HEK293 (cell line): ENCODE measurements around the gene AVL9.
"Not testable (repeated sequence)": the region's sequence is repeated elsewhere in the genome, so short reads cannot be mapped to it uniquely, and the experiment has no call there.

Experiments used
- CTCF ChIA-PET: fragments of 350-600 bp; formaldehyde crosslinking; extraction: SDS; loops from one replicate; lab custom pipeline; 2021; ENCODE audit warnings: antibody characterized with exemption; lab: Yijun Ruan, JAX
- POLR2A ChIA-PET: fragments of 300-600 bp; formaldehyde crosslinking; extraction: SDS; loops from one replicate; lab custom pipeline; 2020; ENCODE audit warnings: antibody characterized with exemption, inconsistent platforms; lab: Yijun Ruan, JAX
- H3K27ac ChIP-seq: fragments of 200-500 bp; sonication (Bioruptor generic); 2 replicates; pipeline ENCODE4 v1.5.1; 2014; ENCODE audit warnings: low read depth, low read length, control low read depth, inconsistent platforms; ENCODE audit errors: extremely low read depth
- H3K36me3 ChIP-seq, 2 experiments: fragments of 200-500 bp in 1 of 2; sonication (Bioruptor generic) in 1 of 2; 1 replicate in 1 of 2; 2 replicates in 1 of 2; pipeline ENCODE4 v1.5.1; 2014 to 2017; ENCODE audit warnings: inconsistent platforms in 2 of 2, low read length in 2 of 2; ENCODE audit not compliant: control insufficient read depth in 2 of 2, insufficient read depth in 1 of 2
- H3K4me1 ChIP-seq: fragments of 200-500 bp; sonication (Bioruptor generic); 2 replicates; pipeline ENCODE4 v1.5.1; 2014; ENCODE audit warnings: mild to moderate bottlenecking, low read length, inconsistent platforms; ENCODE audit not compliant: control insufficient read depth, insufficient read depth
- H3K4me3 ChIP-seq: 2 replicates; pipeline ENCODE4 v1.5.1; 2011; ENCODE audit warnings: low read depth, mild to moderate bottlenecking, control low read depth, low read length, moderate library complexity
- H3K9me3 ChIP-seq: fragments of 200-500 bp; sonication (Bioruptor generic); 2 replicates; pipeline ENCODE4 v1.5.1; 2014; ENCODE audit warnings: low read depth, low read length, inconsistent platforms; ENCODE audit not compliant: control insufficient read depth, insufficient read depth
- AEBP2 ChIP-seq: fragments of 450-650 bp; formaldehyde crosslinking; IDR thresholded peaks from 2 replicates; pipeline ENCODE4 v1.5.1; 2016; ENCODE audit warnings: missing biosample characterization, missing genetic modification characterization, borderline replicate concordance
- ATF2 ChIP-seq: fragments of 450-650 bp; formaldehyde crosslinking; IDR thresholded peaks from 2 replicates; pipeline ENCODE4 v1.5.1; 2016; ENCODE audit warnings: missing biosample characterization, missing genetic modification characterization, low read depth
- GLI4 ChIP-seq: fragments of 450-650 bp; formaldehyde crosslinking; IDR thresholded peaks from 2 replicates; pipeline ENCODE4 v1.5.1; 2016; ENCODE audit warnings: missing biosample characterization, missing genetic modification characterization
- GLIS1 ChIP-seq: fragments of 450-650 bp; formaldehyde crosslinking; IDR thresholded peaks from 2 replicates; pipeline ENCODE4 v1.5.1; 2016; ENCODE audit warnings: missing biosample characterization, missing genetic modification characterization
- PBX3 ChIP-seq: sonication (generic); formaldehyde crosslinking; IDR thresholded peaks from 2 replicates; pipeline ENCODE4 v1.8.1; 2022; ENCODE audit warnings: mild to moderate bottlenecking, moderate library complexity, missing genetic modification reagents
- ZBTB20 ChIP-seq: fragments of 450-650 bp; formaldehyde crosslinking; IDR thresholded peaks from 2 replicates; pipeline ENCODE4 v1.5.1; 2016; ENCODE audit warnings: missing biosample characterization, missing genetic modification characterization
- ZBTB21 ChIP-seq: fragments of 450-650 bp; formaldehyde crosslinking; IDR thresholded peaks from 2 replicates; pipeline ENCODE4 v1.5.1; 2017; ENCODE audit warnings: missing biosample characterization, missing genetic modification characterization
- ZBTB44 ChIP-seq: fragments of 450-650 bp; IDR thresholded peaks from 2 replicates; pipeline ENCODE4 v1.5.1; 2018; ENCODE audit warnings: missing biosample characterization, mild to moderate bottlenecking, missing genetic modification characterization
- ZFP69B ChIP-seq: fragments of 450-650 bp; formaldehyde crosslinking; IDR thresholded peaks from 2 replicates; pipeline ENCODE4 v1.5.1; 2016; ENCODE audit warnings: missing biosample characterization, missing genetic modification characterization
- ZNF121 ChIP-seq: fragments of 450-650 bp; formaldehyde crosslinking; IDR thresholded peaks from 2 replicates; pipeline ENCODE4 v1.5.1; 2016; ENCODE audit warnings: missing biosample characterization, missing genetic modification characterization
- ZNF146 ChIP-seq: fragments of 450-650 bp; formaldehyde crosslinking; IDR thresholded peaks from 2 replicates; pipeline ENCODE4 v1.5.1; 2016; ENCODE audit warnings: missing biosample characterization, missing genetic modification characterization
- ZNF157 ChIP-seq: fragments of 450-650 bp; formaldehyde crosslinking; IDR thresholded peaks from 2 replicates; pipeline ENCODE4 v1.5.1; 2016; ENCODE audit warnings: missing biosample characterization, missing genetic modification characterization
- ZNF169 ChIP-seq: fragments of 450-650 bp; formaldehyde crosslinking; IDR thresholded peaks from 2 replicates; pipeline ENCODE4 v1.5.1; 2016; ENCODE audit warnings: missing biosample characterization, missing genetic modification characterization
- ZNF24 ChIP-seq: fragments of 450-650 bp; formaldehyde crosslinking; IDR thresholded peaks from 2 replicates; pipeline ENCODE4 v1.5.1; 2016; ENCODE audit warnings: missing biosample characterization, missing genetic modification characterization
- ZNF335 ChIP-seq: fragments of 450-650 bp; formaldehyde crosslinking; conservative IDR thresholded peaks from 2 replicates; pipeline ENCODE4 v1.5.1; 2016; ENCODE audit warnings: missing biosample characterization, missing genetic modification characterization
- ZNF548 ChIP-seq: fragments of 450-650 bp; formaldehyde crosslinking; IDR thresholded peaks from 2 replicates; pipeline ENCODE4 v1.5.1; 2016; ENCODE audit warnings: missing biosample characterization, missing genetic modification characterization
- ZNF561 ChIP-seq: fragments of 450-650 bp; IDR thresholded peaks from 2 replicates; pipeline ENCODE4 v1.5.1; 2018; ENCODE audit warnings: missing biosample characterization, missing genetic modification characterization, borderline replicate concordance
- ZNF747 ChIP-seq: fragments of 450-650 bp; formaldehyde crosslinking; IDR thresholded peaks from 2 replicates; pipeline ENCODE4 v1.5.1; 2016; ENCODE audit warnings: missing biosample characterization, missing genetic modification characterization
- ZNF792 ChIP-seq: fragments of 450-650 bp; formaldehyde crosslinking; IDR thresholded peaks from 2 replicates; pipeline ENCODE4 v1.5.1; 2016; ENCODE audit warnings: missing biosample characterization, missing genetic modification characterization
- ZSCAN16 ChIP-seq: fragments of 450-650 bp; formaldehyde crosslinking; IDR thresholded peaks from 2 replicates; pipeline ENCODE4 v1.5.1; 2016; ENCODE audit warnings: missing biosample characterization, missing genetic modification characterization
- ZSCAN5A ChIP-seq: fragments of 450-650 bp; formaldehyde crosslinking; IDR thresholded peaks from 2 replicates; pipeline ENCODE4 v1.5.1; 2016; ENCODE audit warnings: missing biosample characterization, missing genetic modification characterization

The AVL9 gene

GRCh38 chr7:32470004-32470403 is 25.3 kb upstream of the AVL9 start:
- H3K36me3 ChIP-seq, H3K4me1 ChIP-seq, CTCF ChIA-PET, H3K9me3 ChIP-seq, H3K4me3 ChIP-seq, H3K27ac ChIP-seq, POLR2A ChIA-PET: not testable (repeated sequence)
- peak; percentile 62 for TF ChIP-seq ZNF146 (tag by site-specific recombination)

GRCh38 chr7:32470871-32471270 is 24.4 kb upstream of the AVL9 start:
- Histone ChIP-seq H3K9me3 (no peaks in the 10 kb centered on the region), H3K4me1 (no peaks in the 10 kb centered on the region), H3K4me3 (no peak overlapping the region), H3K27ac (no peak overlapping the region), H3K36me3 (no peaks in the 10 kb centered on the region)
- ChIA-PET POLR2A (no interaction called here), CTCF (interaction anchor here (1.4 kb wide), 1 partner anchor 8 kb away, joined by 3 read pairs; no protein-coding TSS in a partner anchor)
- TF ChIP-seq ZNF24 (no peak), ZNF548 (tag by site-specific recombination) (no peak), ZFP69B (no peak), ATF2 (tag by site-specific recombination) (no peak), ZNF157 (no peak)

GRCh38 chr7:32472015-32472414 is 23.3 kb upstream of the AVL9 start:
- POLR2A ChIA-PET, result no interaction called here

GRCh38 chr7:32474008-32474407 is 21.3 kb upstream of the AVL9 start:
- Histone ChIP-seq H3K27ac (no peak overlapping the region), H3K9me3 (no peaks in the 10 kb centered on the region), H3K36me3 (no peaks in the 10 kb centered on the region), H3K4me1 (no peaks in the 10 kb centered on the region), H3K4me3 (no peak overlapping the region)
- ChIA-PET POLR2A (interaction anchor here (1.0 kb wide), 1 partner anchor 16 kb away, joined by 3 read pairs; the partner anchor contains the start of gene LSM5), CTCF (no interaction called here)
- TF ChIP-seq ZNF747 (no peak), ZSCAN16 (tag by site-specific recombination) (no peak), ZBTB20 (tag by site-specific recombination) (no peak), ZNF121 (no peak), PBX3 (no peak), GLIS1 (no peak), ZBTB44 (tag by site-specific recombination) (no peak), ZNF169 (no peak), GLI4 (no peak)

More at GRCh38 chr7:32472015-32472414, 23.3 kb upstream of the AVL9 start:
- no peak for TF ChIP-seq ZNF335
- TF ChIP-seq ZNF24, result no peak
- TF ChIP-seq AEBP2 (tag by site-specific recombination), result no peak
- TF ChIP-seq ZNF561 (tag by site-specific recombination), result no peak
- TF ChIP-seq ZBTB21 (tag by site-specific recombination), result no peak
- no peak for TF ChIP-seq ZNF792 (tag by site-specific recombination)
- no peak for TF ChIP-seq ZSCAN5A (tag by site-specific recombination)
- H3K4me1 ChIP-seq, result no peaks in the 10 kb centered on the region
- H3K9me3 ChIP-seq, result no peaks in the 10 kb centered on the region
- no peaks in the 10 kb centered on the region for H3K36me3 ChIP-seq
- H3K4me3 ChIP-seq, result no peak overlapping the region
- CTCF ChIA-PET, result interaction anchor here (1.3 kb wide), 1 partner anchor 268 kb away, joined by 3 read pairs; no protein-coding TSS in a partner anchor
- no peak overlapping the region for H3K27ac ChIP-seq
